Effector memory CD4-positive, alpha-beta T cell (primary cell): ENCODE data around the gene GUCY1A2.
"Not testable (repeated sequence)": the region's sequence is repeated elsewhere in the genome, so short reads cannot be mapped to it uniquely, and the experiment has no call there.

Experiments
- DNase-seq, 3 donors: peaks; one replicate each; pipeline ENCODE4 v3.0.0-alpha.2; 2020
- H3K27ac ChIP-seq: 2 replicates; pipeline ENCODE4 v1.7.0; 2013; ENCODE audit warnings: mild to moderate bottlenecking, low read length, moderate library complexity; ENCODE audit not compliant: insufficient read depth, poor library complexity, severe bottlenecking
- H3K27me3 ChIP-seq: replicated peaks from 2 replicates; pipeline ENCODE4 v1.7.0; 2013; ENCODE audit warnings: mild to moderate bottlenecking, low read length; ENCODE audit not compliant: insufficient read depth, control insufficient read depth, poor library complexity, severe bottlenecking
- H3K36me3 ChIP-seq: 2 replicates; pipeline ENCODE4 v1.7.0; 2013; ENCODE audit warnings: mild to moderate bottlenecking, low read length, moderate library complexity; ENCODE audit not compliant: control insufficient read depth, insufficient read depth
- H3K4me1 ChIP-seq: 2 replicates; pipeline ENCODE4 v1.7.0; 2013; ENCODE audit warnings: low read length, mild to moderate bottlenecking; ENCODE audit not compliant: control insufficient read depth, insufficient read depth, poor library complexity, severe bottlenecking
- H3K4me3 ChIP-seq: 2 replicates; pipeline ENCODE4 v1.7.0; 2013; ENCODE audit warnings: low read length, low read depth, mild to moderate bottlenecking; ENCODE audit not compliant: insufficient read depth, poor library complexity, severe bottlenecking
- H3K9me3 ChIP-seq: 2 replicates; pipeline ENCODE4 v1.7.0; 2013; ENCODE audit warnings: mild to moderate bottlenecking, low read length, moderate library complexity; ENCODE audit not compliant: control insufficient read depth
- total RNA-seq, 3 donors: gene quantifications; one replicate each; lab custom pipeline; 2026; lab: John Stamatoyannopoulos, UW

Gene GUCY1A2
- 0 to 0.09 (median 0) reads per million in 3 donors for total RNA-seq

- no peak for DNase-seq
- Histone ChIP-seq H3K9me3 (no peaks in the 10 kb centered on the region), H3K27ac (no peak within 1 kb of the TSS), H3K36me3 (no peaks in the 10 kb centered on the region), H3K4me1 (no peaks in the 10 kb centered on the region), H3K4me3 (no peak within 1 kb of the TSS), H3K27me3 (peaks cover 7% of the 10 kb centered on the region)
These were observed at the start of gene GUCY1A2 for GRCh38 chr11:107018219-107018901. TSS of gene GUCY1A2 (minus strand) at chr11:107018476. CDS start at chr11:107018055, 421 bp downstream.

GRCh38 chr11:107054391-107054790 is 36.1 kb upstream of the GUCY1A2 start:
- DNase-seq, result no peak
- Histone ChIP-seq H3K27ac (no peak overlapping the region), H3K4me1 (no peaks in the 10 kb centered on the region)

GRCh38 chr11:107051332-107051731 is 33.1 kb upstream of the GUCY1A2 start:
- not testable (repeated sequence) for H3K36me3 ChIP-seq, DNase-seq

More at GRCh38 chr11:107054391-107054790, 36.1 kb upstream of the GUCY1A2 start:
- no peaks in the 10 kb centered on the region for H3K36me3 ChIP-seq
- no peak overlapping the region for H3K4me3 ChIP-seq
- H3K27me3 ChIP-seq, result no peaks in the 10 kb centered on the region
- no peaks in the 10 kb centered on the region for H3K9me3 ChIP-seq

GRCh38 chr11:107050899-107051298 is 32.6 kb upstream of the GUCY1A2 start:
- H3K36me3 ChIP-seq, H3K4me3 ChIP-seq, H3K27ac ChIP-seq, DNase-seq, H3K27me3 ChIP-seq, H3K9me3 ChIP-seq, H3K4me1 ChIP-seq: not testable (repeated sequence)

More at GRCh38 chr11:107051332-107051731, 33.1 kb upstream of the GUCY1A2 start:
- not testable (repeated sequence) for H3K4me1 ChIP-seq, H3K27ac ChIP-seq, H3K4me3 ChIP-seq, H3K9me3 ChIP-seq, H3K27me3 ChIP-seq

GRCh38 chr11:107050121-107050520 is 31.8 kb upstream of the GUCY1A2 start:
- H3K4me3 ChIP-seq, result no peak overlapping the region
- H3K4me1 ChIP-seq, result no peaks in the 10 kb centered on the region
- no peaks in the 10 kb centered on the region for H3K36me3 ChIP-seq
- H3K9me3 ChIP-seq, result no peaks in the 10 kb centered on the region
- no peak for DNase-seq
- H3K27me3 ChIP-seq, result no peaks in the 10 kb centered on the region
- no peak overlapping the region for H3K27ac ChIP-seq

GRCh38 chr11:107044503-107044902 is 26.2 kb upstream of the GUCY1A2 start:
- no peak for DNase-seq
- no peaks in the 10 kb centered on the region for H3K4me1 ChIP-seq
- H3K27me3 ChIP-seq, result no peaks in the 10 kb centered on the region
- H3K9me3 ChIP-seq, result no peaks in the 10 kb centered on the region
- H3K36me3 ChIP-seq, result no peaks in the 10 kb centered on the region
- H3K27ac ChIP-seq, result no peak overlapping the region
- H3K4me3 ChIP-seq, result no peak overlapping the region

- DNase-seq, result no peak
- H3K27ac ChIP-seq, result no peak overlapping the region
- no peak overlapping the region for H3K4me3 ChIP-seq
- H3K27me3 ChIP-seq, result no peaks in the 10 kb centered on the region
- no peaks in the 10 kb centered on the region for H3K9me3 ChIP-seq
- no peaks in the 10 kb centered on the region for H3K4me1 ChIP-seq
- no peaks in the 10 kb centered on the region for H3K36me3 ChIP-seq
These were observed 25.1 kb upstream of the GUCY1A2 start for GRCh38 chr11:107043242-107044006.

GRCh38 chr11:107042748-107043147 is 24.5 kb upstream of the GUCY1A2 start:
- Histone ChIP-seq H3K4me3 (no peak overlapping the region), H3K27me3 (no peaks in the 10 kb centered on the region), H3K27ac (no peak overlapping the region), H3K9me3 (no peaks in the 10 kb centered on the region), H3K36me3 (no peaks in the 10 kb centered on the region), H3K4me1 (no peaks in the 10 kb centered on the region)
- no peak for DNase-seq

- Histone ChIP-seq H3K9me3 (no peaks in the 10 kb centered on the region), H3K27me3 (no peaks in the 10 kb centered on the region), H3K4me3 (no peak overlapping the region), H3K36me3 (no peaks in the 10 kb centered on the region), H3K27ac (no peak overlapping the region), H3K4me1 (no peaks in the 10 kb centered on the region)
- no peak for DNase-seq
These were observed 22.8 kb upstream of the GUCY1A2 start for GRCh38 chr11:107041088-107041444.

GRCh38 chr11:107040433-107041087 is 22.3 kb upstream of the GUCY1A2 start:
- Histone ChIP-seq H3K4me3 (no peak overlapping the region), H3K4me1 (no peaks in the 10 kb centered on the region), H3K27me3 (no peaks in the 10 kb centered on the region), H3K27ac (no peak overlapping the region), H3K36me3 (no peaks in the 10 kb centered on the region), H3K9me3 (no peaks in the 10 kb centered on the region)
- no peak for DNase-seq
